Activated T-helper 1 cell treated with Interleukin-2 at 50 U/mL for 16 hours (primary cell): ENCODE results near the gene MINK1.
"Not testable (repeated sequence)": the region's sequence is repeated elsewhere in the genome, so short reads cannot be mapped to it uniquely, and the experiment has no call there.

ENCODE experiments used
- DNase-seq: peaks from one replicate; pipeline ENCODE4 v3.0.0-alpha.2; 2020; ENCODE audit warnings: low read depth

The MINK1 gene

DNA sequence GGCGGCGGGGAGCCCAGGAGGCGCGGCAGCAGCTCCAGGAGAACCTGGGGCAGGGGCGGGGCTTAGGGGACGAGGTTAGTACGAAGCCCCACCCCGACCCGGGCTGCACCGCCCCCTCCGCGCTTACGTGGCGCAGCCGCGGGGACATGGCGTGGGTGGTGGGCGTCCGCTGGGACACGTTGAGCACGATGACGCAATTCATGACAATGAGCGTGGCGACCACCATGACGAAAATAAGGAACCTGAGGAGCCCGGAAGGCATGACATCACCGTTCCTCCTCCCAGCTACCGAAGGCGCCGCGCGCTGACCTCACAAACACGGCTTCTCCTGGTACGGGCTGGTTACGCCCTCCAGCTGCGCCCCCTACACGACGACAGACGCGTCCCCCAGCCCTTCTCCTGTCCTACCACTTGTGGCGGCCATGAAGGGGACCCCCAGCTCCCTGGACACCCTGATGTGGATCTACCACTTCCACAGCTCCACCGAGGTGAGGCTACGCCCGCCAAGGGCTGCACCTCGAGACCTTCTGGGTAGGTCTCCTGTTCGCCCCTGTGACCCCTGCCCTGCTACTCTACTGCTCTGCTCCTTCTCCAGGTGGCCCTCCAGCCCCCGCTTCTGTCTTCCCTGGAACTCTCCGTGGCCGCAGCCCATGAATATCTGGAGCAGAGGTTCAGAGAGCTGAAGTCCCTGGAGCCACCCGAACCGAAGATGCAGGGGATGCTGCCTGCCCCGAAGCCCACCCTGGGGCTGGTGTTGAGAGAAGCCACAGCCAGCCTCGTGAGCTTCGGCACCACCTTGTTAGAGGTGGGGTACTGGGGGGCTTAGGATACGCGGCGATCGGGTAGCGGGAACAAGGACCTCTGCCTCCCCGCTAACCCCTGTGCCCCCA, 66.4 kb downstream of the MINK1 start, which contains the start of gene C17orf107:
C17orf107 (plus strand) TSS at position 196 of the 890 bp plus-strand sequence; CDS start at position 423, 227 bp downstream.
- peak; percentile 76 for DNase-seq

DNA sequence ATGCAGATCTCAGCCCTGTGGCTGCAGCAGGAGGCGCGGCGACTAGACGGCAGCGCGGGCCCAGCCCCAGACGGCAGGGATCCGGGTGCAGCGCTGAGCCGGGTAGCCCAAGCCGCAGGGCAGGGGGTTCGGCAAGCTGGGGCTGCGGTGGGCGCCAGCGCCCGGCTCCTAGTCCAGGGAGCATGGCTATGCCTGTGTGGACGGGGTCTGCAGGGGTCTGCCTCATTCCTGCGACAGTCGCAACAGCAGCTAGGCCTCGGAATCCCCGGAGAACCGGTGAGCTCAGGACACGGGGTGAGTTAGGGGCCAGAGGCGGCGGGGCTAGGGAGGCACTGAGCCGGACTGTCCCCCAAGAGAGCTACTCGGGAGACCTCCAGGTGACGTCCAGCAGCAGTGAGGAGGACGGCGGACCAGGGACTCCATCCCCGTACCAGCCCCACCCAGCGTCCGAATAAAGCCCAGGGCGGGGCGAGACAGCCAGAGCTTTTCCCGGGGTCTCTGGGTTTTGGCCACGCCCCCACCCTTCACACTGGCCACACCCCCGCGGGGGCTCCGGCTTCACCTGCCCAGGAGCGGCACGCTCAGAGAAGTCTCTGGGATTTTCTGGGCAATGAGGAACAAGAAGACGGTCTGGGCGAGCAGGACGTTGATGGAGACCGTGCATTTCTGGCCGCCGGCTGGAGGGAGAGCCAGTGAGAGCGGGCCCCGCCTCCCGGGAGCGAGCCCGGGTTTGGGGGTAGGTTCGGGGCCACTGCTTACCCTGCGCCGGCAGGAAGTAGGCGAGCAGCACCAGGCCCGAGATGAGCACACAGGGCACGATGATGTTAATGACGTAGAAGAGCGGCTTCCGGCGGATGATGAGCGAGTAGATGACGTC, 67.3 kb downstream of the MINK1 start:
- DNase-seq = peak; percentile 43

DNA sequence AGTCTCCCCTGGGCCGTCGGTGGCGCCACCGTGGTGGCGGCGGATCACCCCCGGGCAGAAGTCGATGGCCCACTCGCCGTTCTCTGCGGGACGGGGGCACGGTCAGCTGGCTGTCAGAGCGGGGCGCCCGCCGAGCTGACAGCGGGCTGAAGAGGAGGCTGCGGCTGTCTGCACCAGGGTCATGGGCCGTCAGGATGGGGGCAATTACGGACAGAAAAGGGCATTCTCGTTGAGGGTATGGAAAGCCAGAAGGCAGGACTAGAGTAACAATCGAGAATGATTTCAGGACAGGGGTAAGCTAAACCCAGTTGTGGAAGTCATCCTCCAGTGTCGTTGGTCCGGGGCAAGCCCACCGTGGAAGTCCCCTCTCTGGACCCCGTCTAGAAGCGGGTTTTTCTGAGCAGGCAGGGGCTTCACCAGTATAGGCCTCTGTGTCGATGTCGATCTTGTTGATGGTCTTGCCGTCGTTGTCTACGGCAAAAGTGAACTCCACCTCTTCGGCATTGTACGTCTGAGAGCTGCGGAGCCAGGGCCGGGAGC, 68.0 kb downstream of the MINK1 start:
- DNase-seq = no peak

DNA sequence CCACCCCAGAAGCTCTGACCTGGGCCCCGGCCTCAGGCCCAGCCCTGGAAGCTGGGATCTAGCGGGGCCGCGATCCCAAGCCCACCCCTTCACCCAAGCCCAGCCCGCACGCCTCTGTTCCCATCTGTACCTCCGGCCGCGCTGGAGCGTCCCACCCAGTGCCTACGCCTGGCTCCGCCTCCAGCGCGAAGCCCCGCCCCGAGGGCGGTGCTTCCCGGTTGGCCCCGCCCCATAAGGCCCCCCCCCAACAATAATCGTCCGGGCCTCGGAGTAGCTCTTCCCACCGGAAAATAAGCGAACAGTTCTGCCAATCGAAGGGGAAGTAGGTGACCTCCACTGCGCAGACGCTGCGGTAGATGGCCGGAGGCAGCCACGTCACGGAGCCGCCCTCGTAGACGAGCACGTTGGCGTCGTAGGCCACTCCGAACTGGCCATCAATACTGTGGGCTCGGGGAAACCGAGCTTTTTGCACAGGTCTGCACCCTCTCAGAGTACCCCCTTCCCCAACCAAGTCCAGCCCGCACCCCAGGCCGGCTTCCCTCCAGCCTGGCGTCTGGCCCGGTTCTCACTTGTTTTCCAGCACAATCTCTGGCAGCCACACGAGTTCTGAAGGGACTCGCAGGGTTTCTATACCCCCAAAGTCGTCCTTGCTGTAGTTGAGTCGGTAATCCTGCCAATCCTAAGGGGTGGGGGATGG, 68.7 kb downstream of the MINK1 start:
- DNase-seq = no peak

DNA sequence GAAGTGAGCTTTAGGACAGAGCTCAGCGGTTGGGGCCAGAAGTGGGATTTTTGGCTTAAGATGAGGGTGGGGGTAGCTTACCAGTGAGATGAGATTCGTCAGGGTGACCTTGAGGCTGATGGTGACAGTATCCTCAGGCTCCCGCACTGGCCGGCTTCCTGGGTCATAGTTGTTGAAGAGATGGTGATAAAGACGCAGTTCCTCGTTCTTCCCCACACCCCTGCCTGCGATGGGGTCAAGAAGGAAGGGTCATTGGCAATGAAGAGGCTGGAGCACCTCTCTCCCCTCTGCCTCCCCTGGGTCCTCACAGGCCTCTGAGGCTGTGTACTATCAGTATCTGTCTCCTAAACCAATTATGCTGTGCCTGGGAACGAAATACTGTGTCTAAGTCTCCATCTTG, 69.4 kb downstream of the MINK1 start:
- no peak for DNase-seq

DNA sequence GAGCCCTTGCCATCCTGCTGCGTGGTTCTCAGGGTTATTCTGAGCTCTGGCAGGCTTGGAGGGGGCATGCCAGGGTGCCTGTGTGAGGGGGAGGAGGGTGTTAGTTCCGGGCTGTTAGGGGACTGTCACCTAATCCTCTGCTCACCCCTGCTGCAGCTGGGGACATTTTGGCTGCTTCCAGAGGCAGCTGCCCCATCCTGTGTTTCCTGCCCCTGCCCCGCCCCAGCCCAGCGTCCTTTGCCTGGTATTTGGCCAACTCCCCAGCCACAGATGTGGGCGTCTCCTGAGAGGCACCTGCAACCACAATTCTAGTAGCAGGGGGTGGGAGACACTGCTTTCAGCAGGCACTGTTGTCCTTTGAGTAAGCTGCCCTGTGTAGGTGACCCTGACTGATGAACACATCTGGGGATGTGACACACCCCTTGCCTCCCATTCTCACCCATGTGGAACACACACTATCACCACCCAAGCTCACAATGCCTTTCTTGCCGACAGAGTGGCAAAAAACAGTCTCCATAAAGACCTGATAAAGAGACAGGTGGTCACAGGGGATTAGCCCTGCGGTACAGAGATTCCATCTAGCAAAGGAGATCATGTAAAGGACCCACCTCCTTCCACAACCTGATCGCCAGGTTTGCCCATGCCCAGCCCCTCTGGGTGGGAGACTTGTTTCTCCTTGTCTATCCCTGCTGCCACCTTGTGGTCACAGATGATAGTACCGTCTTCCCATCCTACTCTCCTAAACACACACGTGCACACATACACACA, 70.1 kb downstream of the MINK1 start, which contains the start of gene CHRNE:
CHRNE (minus strand) TSS at position 48 of the 768 bp plus-strand sequence; CDS start at position 13, 35 bp downstream.
- DNase-seq = peak; percentile 47

DNA sequence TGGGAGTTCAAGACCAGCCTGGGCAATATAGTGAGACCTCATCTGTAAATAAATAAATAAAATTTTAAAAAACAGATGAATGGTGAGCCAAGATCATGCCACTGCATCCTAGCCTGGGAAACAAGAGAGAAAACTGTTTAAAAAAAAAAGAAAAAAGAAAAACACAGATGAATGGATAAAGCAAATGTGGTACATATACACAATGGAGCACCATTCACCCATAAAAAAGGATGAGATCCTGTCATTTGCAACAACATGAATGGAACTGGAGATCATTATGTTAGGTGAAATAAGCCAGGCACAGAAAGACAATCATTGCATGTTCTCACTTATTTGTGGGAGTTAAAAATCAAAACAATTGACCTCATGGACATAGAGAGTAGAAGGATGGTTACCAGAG, 73.5 kb downstream of the MINK1 start:
- DNase-seq = not testable (repeated sequence)

DNA sequence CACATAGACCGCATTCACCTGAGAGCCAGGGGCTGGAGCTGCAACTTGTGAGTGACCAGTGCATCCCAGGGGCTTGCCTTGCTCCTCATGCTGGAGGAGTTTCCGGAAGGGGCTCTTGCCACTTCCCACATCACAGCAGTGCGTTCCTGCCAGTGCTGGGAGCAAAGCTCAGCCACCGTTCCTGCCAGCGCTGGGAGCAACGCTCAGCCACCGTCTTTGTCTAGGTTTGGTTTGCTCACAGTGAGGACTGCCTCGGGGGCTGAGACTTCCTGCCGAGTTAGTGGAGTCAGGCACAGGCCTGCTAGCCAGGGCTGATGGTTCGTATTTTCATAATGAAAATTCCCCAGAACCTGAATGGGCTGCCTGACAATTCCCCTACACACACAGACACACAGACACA, 75.2 kb downstream of the MINK1 start:
- no peak for DNase-seq

DNA sequence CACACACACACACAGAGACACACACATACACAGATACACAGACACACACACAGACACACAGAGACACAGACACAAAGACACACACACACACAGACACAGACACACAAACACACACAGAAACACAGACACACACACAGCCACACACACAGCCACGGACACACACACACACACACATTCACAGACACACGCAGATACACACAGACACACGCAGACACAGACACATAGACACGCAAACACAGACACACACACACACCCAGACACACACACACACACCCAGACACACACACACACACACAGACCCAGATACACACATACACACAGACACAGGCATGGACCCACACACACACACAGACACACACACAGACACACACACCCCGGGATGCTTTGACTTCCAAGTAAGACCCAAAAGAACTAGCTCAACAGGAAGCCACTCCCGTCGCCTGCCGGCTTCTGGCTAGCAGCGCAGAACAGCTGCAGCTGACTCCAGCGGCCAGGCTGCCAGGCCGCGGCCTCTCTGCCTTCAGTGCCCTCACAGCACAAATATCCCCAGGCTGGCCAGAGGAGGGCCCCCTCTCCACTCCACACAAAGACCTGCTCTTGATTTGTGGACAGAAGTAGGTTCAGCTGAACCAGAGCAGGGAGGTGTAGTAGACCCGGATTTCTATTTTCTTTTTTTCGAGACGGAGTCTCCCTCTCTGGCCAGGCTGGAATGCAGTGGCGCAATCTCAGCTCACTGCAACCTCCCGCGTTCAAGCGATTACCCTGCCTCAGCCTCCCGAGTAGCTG, 75.8 kb downstream of the MINK1 start:
- peak; percentile 60 for DNase-seq

DNA sequence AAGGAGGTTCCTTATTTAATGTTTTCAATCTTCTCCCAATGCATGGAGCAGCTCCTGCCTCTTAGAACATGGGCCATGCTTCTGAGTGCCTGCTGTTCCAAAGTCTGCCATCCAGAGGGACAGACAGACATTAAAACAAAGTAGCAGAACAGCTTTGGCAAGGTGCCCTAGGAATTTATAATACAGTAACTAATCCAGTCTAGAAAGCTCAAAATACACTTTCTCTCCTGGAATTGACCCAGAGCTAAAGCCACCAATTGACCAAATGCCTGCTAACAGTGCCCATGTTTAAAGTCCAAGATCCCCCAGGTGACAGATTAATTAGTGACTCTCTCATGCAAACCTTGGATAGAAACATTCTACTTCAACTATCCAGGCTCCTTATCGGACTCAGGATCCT, 80.9 kb downstream of the MINK1 start:
- no peak for DNase-seq

DNA sequence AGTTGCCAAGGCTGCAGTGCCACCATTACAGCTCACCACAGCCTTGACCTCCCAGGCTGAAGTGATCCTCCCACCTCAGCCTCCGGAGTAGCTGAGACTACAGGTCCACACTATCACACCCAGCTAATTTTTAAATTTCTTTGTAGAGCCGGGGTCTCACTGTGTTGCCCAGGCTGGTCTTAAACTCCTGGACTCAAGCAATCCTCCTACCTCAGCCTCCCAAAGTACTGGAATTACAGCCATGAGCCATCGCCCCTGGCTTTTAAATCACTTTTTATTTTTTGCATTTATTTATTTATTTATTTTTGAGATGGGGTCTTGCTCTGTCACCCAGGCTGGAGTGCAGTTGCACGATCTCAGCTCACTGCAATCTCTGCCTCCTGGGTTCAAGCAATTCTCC, 81.4 kb downstream of the MINK1 start:
- not testable (repeated sequence) for DNase-seq

DNA sequence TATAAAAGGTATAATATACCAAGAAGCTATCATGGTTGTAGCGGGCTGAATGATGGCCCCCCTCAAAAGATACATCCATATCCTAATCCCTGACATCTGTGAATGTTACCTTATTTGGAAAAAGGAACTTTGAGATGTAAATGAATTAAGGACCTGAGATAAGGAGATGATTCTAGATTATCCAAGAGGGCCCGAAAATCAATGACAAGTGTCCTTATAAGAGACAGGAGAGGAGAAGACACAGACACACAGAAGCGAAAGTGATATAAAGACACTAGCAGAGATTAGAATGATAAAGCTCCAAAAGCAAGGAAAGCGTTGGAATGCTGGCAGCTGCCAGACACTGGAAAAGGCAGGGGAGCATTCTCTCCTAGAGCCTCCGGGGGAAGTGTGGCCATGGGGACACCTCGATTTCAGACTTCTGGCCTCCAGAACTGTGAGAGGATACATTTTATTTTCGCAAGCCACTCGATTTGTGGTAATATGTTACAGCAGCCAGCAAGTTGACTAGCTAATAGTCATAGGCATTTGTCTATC, 86.4 kb downstream of the MINK1 start:
- DNase-seq = no peak

DNA sequence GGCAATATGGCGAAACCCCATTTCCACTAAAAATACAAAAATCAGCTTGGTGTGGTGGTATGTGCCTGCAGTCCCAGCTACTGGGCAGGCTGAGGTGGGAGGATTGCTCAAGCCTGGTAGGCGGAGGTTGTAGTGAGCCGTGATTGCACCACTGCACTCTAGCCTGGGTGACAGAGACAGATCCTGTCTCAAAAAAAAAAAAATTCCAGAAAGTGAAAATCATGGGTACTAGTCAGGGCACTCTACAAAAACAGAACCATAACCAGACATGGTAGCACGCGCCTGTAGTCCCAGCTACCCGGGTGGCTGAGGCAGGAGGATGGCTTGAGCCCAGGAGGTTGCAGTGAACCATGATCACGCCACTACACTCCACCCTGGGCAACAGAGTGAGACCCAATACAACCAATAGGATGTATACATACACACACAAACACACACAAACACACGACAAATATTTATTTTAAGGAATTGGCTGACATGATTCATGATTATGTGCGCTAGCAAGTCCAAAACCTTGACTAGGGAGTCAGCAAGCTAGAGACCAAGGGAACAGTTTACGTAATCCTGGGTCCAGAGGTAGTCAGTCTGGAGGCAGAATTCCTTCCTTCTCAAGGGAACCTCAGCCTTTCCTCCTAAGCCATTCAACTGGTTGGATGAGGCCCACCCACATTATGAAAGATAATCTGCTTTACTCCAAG, 87.4 kb downstream of the MINK1 start:
- no peak for DNase-seq

DNA sequence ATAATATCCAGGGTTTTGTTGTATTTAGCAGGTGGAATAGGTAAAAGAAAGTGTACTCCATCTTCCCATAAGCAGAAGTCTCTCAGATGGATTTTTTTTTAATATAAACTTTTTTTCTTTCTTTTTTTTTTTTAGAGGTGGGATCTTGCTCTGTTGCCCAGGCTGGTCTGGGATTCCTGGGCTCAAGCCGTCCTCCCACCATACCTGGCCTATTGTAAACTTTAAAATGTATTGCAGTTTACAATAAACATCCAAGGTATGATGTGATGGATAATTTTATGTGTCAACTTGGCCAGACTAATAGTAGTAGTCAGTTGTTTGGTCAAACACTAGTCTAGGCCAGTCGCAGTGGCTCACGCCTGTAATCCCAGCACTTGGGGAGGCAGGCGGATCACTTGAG, 88.2 kb downstream of the MINK1 start:
- no peak for DNase-seq

DNA sequence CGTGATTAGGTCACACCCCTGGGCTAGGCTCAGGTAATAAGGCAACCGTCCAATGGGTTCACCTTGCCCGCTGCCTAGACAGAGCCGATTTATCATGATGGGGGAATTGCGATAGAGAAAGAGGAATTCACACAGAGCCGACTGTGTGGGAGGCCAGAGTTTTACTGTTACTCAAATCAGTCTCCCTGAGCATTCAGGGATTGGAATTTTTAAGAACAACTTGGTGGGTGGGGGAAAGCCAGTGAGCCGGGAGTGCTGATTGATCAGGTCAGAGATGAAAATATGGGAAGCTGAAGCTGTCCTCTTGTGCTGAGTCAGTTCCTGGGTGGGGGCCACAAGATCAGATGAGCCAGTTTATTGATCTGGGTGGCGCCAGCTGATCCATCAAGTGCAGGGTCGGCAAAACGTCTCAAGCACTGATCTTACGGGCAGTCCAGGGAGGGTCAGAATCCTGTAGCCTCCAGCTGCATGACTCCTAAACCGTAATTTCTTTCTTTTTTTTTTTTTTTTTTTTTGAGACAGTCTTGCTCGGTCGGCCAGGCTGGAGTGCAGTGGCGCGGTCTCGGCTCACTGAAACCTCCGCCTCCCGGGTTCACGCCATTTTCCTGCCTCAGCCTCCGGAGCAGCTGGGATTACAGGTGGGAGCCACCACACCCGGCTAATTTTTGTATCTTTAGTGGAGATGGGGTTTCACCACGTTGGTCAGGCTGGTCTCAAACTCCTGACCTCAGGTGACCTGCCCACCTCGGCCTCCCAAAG, 93.6 kb downstream of the MINK1 start:
- not testable (repeated sequence) for DNase-seq

DNA sequence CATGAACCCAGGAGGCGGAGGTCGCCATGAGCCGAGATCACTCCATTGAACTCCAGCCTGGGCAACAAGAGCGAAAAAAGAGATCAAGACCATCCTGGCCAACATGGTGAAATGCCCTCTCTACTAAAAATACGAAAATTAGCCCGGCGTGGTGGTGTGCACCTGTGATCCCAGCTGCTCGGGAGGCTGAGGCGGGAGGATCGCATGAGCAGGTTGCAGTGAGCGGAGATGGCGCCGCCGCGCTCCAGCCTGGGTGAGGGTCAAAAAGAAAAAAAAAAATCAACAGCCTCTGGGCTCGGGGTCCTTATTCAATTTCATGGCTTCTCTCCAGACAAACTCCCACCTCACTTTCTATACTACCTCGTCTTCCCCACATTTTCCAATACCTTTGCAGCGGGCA, 95.7 kb downstream of the MINK1 start:
- no peak for DNase-seq

DNA sequence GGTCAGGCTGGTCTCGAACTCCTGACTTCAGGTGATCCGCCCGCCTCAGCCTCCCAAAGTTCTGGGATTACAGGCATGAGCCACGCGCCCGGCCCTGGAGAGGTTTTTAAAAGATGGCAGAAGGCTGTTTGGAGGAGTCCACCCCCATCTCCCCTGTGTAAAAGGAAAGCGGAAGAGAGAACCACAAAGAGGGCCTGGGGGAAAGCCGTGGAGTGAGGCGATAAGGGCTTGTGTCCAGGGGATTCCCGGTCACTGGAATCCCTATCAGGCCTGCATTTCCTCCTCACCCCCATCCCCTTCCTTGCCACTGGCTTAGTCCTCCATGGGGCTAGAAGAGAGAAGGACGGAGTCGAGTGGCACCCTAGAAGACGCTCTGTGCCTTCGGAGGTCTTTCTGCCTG, 98.8 kb downstream of the MINK1 start, which contains the start of gene GP1BA:
GP1BA (plus strand) TSS at position 315 of the 400 bp plus-strand sequence. CDS start 328 bp downstream, outside the sequence.
- no peak for DNase-seq

DNA sequence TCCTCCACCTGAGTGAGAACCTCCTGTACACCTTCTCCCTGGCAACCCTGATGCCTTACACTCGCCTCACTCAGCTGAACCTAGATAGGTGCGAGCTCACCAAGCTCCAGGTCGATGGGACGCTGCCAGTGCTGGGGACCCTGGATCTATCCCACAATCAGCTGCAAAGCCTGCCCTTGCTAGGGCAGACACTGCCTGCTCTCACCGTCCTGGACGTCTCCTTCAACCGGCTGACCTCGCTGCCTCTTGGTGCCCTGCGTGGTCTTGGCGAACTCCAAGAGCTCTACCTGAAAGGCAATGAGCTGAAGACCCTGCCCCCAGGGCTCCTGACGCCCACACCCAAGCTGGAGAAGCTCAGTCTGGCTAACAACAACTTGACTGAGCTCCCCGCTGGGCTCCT, 99.6 kb downstream of the MINK1 start:
- DNase-seq = no peak
